ENCODE data around the gene ZNF350. TPM values are rescaled to one million over a fixed set of nuclear protein-coding genes. Genes with fewer than 3 reads are reported as not detected.
"Not testable (repeated sequence)": the region's sequence is repeated elsewhere in the genome, so short reads cannot be mapped to it uniquely, and the experiment has no call there.

ZNF350 gene
- total RNA-seq, 1 experiment from 2014 or later, result 10.7 TPM

GRCh38 chr19:51993422-51993821 lies 6.8 kb upstream of the ZNF350 start:
- TF ChIP-seq, protein P1, sequence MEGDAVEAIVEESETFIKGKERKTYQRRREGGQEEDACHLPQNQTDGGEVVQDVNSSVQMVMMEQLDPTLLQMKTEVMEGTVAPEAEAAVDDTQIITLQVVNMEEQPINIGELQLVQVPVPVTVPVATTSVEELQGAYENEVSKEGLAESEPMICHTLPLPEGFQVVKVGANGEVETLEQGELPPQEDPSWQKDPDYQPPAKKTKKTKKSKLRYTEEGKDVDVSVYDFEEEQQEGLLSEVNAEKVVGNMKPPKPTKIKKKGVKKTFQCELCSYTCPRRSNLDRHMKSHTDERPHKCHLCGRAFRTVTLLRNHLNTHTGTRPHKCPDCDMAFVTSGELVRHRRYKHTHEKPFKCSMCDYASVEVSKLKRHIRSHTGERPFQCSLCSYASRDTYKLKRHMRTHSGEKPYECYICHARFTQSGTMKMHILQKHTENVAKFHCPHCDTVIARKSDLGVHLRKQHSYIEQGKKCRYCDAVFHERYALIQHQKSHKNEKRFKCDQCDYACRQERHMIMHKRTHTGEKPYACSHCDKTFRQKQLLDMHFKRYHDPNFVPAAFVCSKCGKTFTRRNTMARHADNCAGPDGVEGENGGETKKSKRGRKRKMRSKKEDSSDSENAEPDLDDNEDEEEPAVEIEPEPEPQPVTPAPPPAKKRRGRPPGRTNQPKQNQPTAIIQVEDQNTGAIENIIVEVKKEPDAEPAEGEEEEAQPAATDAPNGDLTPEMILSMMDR (IDR thresholded peaks at IDR 0.05; ENCODE audit: unreplicated experiment), result no peak
- BruUV-seq (replicated peaks), result no TSS peak
- Mint-ChIP-seq H3K4me3 (ENCODE audit: low read depth, unreplicated experiment) (no peak overlapping the region), H3K36me3 (ENCODE audit: insufficient read depth, unreplicated experiment) (peaks cover 6% of the 10 kb centered on the region), H3K27ac (ENCODE audit: unreplicated experiment) (no peak overlapping the region), H3K9me3 (ENCODE audit: low read depth, unreplicated experiment) (peaks cover 29% of the 10 kb centered on the region), H3K4me1 (ENCODE audit: low read depth, unreplicated experiment) (no peaks in the 10 kb centered on the region), H3K27me3 (ENCODE audit: unreplicated experiment) (no peaks in the 10 kb centered on the region)
- no peak for DNase-seq
- CTCF ChIA-PET, result interaction anchor here (0.6 kb wide), 1 partner anchor 305 kb away, joined by 3 read pairs; no protein-coding TSS in a partner anchor
- intact Hi-C loops (cut with micrococcal nuclease; ENCODE audit: unreplicated experiment), result no loop called here

DNA sequence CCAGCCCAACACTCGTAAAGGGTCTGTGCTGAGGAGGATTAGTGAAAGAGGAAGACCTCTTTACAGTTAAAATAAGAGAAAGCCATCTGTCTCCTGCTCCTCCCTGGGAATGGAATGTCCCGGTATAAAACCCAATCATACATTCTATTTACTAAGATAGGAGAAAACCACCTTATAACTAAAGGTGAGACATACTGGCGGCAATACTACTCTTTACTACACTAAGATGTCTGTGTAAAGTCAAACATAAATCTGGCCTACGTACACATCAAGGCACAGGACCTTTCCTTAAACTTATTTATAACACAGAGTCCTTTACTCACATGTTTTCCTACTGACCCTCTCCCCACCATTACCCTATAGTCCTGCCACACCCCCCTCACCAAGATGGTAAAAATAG lies 3.3 kb downstream of the ZNF350 start:
- Mint-ChIP-seq H3K36me3 (ENCODE audit: insufficient read depth, unreplicated experiment) (peaks cover 11% of the 10 kb centered on the region), H3K4me3 (ENCODE audit: low read depth, unreplicated experiment) (no peak overlapping the region), H3K27ac (ENCODE audit: unreplicated experiment) (no peak overlapping the region), H3K9me3 (ENCODE audit: low read depth, unreplicated experiment) (peaks cover 28% of the 10 kb centered on the region), H3K27me3 (ENCODE audit: unreplicated experiment) (no peaks in the 10 kb centered on the region), H3K4me1 (ENCODE audit: low read depth, unreplicated experiment) (no peaks in the 10 kb centered on the region)
- CTCF ChIA-PET, result no interaction called here
- TF ChIP-seq, protein P1 (IDR thresholded peaks at IDR 0.05; ENCODE audit: unreplicated experiment), result no peak
- intact Hi-C loops (cut with micrococcal nuclease; ENCODE audit: unreplicated experiment), result no loop called here
- DNase-seq, result no peak
- BruUV-seq (replicated peaks), result no TSS peak

- DNase-seq; H3K4me1 Mint-ChIP-seq (ENCODE audit: low read depth, unreplicated experiment); BruUV-seq (replicated peaks); CTCF ChIA-PET; H3K4me3 Mint-ChIP-seq (ENCODE audit: low read depth, unreplicated experiment); H3K27me3 Mint-ChIP-seq (ENCODE audit: unreplicated experiment); H3K27ac Mint-ChIP-seq (ENCODE audit: unreplicated experiment); H3K36me3 Mint-ChIP-seq (ENCODE audit: insufficient read depth, unreplicated experiment); intact Hi-C loops (cut with micrococcal nuclease; ENCODE audit: unreplicated experiment): not testable (repeated sequence)
- peaks cover 27% of the 10 kb centered on the region for H3K9me3 Mint-ChIP-seq (ENCODE audit: low read depth, unreplicated experiment)
Observed at GRCh38 chr19:51980926-51981325, 5.7 kb downstream of the ZNF350 start.

DNA sequence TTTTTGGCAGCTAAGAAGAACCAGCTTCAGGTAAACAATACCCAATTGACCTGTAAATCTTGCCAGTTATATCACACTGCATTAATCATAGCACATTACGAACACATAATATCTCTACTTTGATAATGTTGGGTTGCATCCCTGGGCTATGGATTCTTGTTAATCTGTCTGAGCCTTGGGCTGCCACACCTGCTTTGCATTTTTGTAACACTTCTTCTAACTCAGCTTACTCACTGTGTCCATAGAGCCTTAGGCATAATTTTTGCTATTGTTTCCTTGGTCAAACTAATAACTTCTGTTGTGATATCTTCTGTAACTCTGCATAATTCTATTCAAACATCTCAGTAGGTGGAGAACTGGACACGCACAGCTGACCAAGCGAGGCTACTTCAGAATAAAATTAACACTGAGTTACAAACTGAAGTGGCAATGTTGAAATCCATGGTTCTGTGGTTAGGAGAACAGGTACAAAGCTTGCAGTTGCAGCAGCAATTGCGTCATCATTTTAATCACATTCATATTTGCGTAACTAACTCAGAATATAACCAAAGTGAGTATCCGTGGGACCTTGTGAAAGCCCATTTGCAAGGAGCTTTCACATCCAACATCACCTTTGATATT lies 6.4 kb downstream of the ZNF350 start:
- no peaks in the 10 kb centered on the region for H3K36me3 Mint-ChIP-seq (ENCODE audit: insufficient read depth, unreplicated experiment)
- intact Hi-C loops (cut with micrococcal nuclease; ENCODE audit: unreplicated experiment), result no loop called here
- CTCF ChIA-PET, result no interaction called here
- no peak for DNase-seq
- TF ChIP-seq, protein P1 (IDR thresholded peaks at IDR 0.05; ENCODE audit: unreplicated experiment), result no peak
- H3K4me1 Mint-ChIP-seq (ENCODE audit: low read depth, unreplicated experiment), result no peaks in the 10 kb centered on the region
- no peaks in the 10 kb centered on the region for H3K27me3 Mint-ChIP-seq (ENCODE audit: unreplicated experiment)
- no peak overlapping the region for H3K4me3 Mint-ChIP-seq (ENCODE audit: low read depth, unreplicated experiment)
- BruUV-seq (replicated peaks), result no TSS peak
- H3K27ac Mint-ChIP-seq (ENCODE audit: unreplicated experiment), result no peak overlapping the region
- H3K9me3 Mint-ChIP-seq (ENCODE audit: low read depth, unreplicated experiment), result peaks cover 27% of the 10 kb centered on the region

DNA sequence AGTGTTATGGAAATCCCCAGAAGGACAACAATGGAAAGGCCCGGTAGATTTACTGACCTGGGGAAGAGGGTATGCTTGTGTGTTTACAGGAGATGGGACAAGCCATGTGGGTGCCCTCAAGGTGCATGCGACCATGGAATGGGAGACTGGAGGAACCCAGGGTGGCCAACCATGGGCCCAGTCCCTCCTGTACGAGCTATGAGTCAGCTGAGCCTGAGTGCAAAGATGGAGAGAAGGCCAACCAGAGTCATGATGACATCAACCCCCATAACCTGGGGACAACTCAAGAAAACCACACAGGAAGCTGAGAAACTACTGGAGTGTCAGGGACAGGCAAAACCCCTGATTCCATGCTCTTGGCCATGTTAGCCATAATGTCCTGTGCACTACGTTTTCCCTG lies 7.8 kb downstream of the ZNF350 start:
- DNase-seq, result no peak
- H3K4me3 Mint-ChIP-seq (ENCODE audit: low read depth, unreplicated experiment), result no peak overlapping the region
- TF ChIP-seq, protein P1 (IDR thresholded peaks at IDR 0.05; ENCODE audit: unreplicated experiment), result no peak
- no peak overlapping the region for H3K27ac Mint-ChIP-seq (ENCODE audit: unreplicated experiment)
- H3K9me3 Mint-ChIP-seq (ENCODE audit: low read depth, unreplicated experiment), result peaks cover 27% of the 10 kb centered on the region
- peaks cover 2% of the 10 kb centered on the region for H3K36me3 Mint-ChIP-seq (ENCODE audit: insufficient read depth, unreplicated experiment)
- no peaks in the 10 kb centered on the region for H3K27me3 Mint-ChIP-seq (ENCODE audit: unreplicated experiment)
- CTCF ChIA-PET, result no interaction called here
- H3K4me1 Mint-ChIP-seq (ENCODE audit: low read depth, unreplicated experiment), result no peaks in the 10 kb centered on the region
- no TSS peak for BruUV-seq (replicated peaks)
- intact Hi-C loops (cut with micrococcal nuclease; ENCODE audit: unreplicated experiment), result no loop called here
